Loucy (cell line): ENCODE results near the gene ZNF221.

Source experiments
- EZH2phosphoT487 ChIP-seq: fragments of 200-600 bp; IDR thresholded peaks from 2 replicates; pipeline ENCODE4 v1.6.1; 2018; ENCODE audit warnings: antibody characterized with exemption, mild to moderate bottlenecking, moderate library complexity, borderline replicate concordance
- TF ChIP-seq, protein P1 (sequence below): fragments of 200-600 bp; sonication (generic); conservative IDR thresholded peaks from 2 replicates; pipeline ENCODE4 v1.5.1; 2014; ENCODE audit warnings: mild to moderate bottlenecking, antibody characterized with exemption, low read length

- TF ChIP-seq, protein P1, sequence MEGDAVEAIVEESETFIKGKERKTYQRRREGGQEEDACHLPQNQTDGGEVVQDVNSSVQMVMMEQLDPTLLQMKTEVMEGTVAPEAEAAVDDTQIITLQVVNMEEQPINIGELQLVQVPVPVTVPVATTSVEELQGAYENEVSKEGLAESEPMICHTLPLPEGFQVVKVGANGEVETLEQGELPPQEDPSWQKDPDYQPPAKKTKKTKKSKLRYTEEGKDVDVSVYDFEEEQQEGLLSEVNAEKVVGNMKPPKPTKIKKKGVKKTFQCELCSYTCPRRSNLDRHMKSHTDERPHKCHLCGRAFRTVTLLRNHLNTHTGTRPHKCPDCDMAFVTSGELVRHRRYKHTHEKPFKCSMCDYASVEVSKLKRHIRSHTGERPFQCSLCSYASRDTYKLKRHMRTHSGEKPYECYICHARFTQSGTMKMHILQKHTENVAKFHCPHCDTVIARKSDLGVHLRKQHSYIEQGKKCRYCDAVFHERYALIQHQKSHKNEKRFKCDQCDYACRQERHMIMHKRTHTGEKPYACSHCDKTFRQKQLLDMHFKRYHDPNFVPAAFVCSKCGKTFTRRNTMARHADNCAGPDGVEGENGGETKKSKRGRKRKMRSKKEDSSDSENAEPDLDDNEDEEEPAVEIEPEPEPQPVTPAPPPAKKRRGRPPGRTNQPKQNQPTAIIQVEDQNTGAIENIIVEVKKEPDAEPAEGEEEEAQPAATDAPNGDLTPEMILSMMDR = no peak
- no peak for TF ChIP-seq EZH2phosphoT487
Observed at GRCh38 chr19:43936188-43936587, 14.8 kb upstream of the ZNF221 start.
